ENCODE results near the gene RASA3.

The RASA3 gene

DNA sequence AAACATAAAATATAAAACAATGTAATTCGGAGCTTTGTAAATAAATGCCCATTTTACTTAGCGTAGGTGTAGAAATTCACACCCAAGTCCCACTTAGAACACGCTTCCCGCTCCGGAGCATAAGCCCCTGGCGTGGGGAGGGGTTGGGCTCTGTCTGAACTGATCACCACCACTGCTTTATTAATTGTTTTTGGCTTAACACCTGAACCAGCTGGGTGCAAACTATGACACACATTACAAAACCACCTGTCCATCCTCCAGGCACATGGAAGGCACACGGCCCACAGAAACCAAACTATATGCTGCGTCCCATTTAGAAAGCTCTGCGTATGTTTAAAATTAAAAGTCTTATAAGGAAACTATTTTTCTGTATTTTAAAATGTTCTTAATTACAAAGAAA, 25.9 kb downstream of the RASA3 start:
- H3K9me3 ChIP-seq (ENCODE audit: insufficient read depth, low read depth, low read length): no peaks in the 10 kb centered on the region
- H2AFZ ChIP-seq (ENCODE audit: low read length): no peak overlapping the region
- H3K79me2 ChIP-seq (ENCODE audit: insufficient read depth, low read length): peaks cover 85% of the 10 kb centered on the region
- H3K27me3 ChIP-seq (ENCODE audit: insufficient read depth, low read length, poor library complexity, severe bottlenecking): no peaks in the 10 kb centered on the region
- H3F3A ChIP-seq (ENCODE audit: low read depth): no peaks in the 10 kb centered on the region
- H3K4me1 ChIP-seq (ENCODE audit: insufficient read depth, low read length, poor library complexity, severe bottlenecking): peaks cover 13% of the 10 kb centered on the region
- peaks cover 3% of the 10 kb centered on the region; the same call in 1 of the 2 replicates for H3K36me3 ChIP-seq (ENCODE audit: insufficient read depth, low read length)
- H3K4me3 ChIP-seq (ENCODE audit: low read length, poor library complexity, severe bottlenecking): no peak overlapping the region
- peaks cover 28% of the 10 kb centered on the region for H4K20me1 ChIP-seq (ENCODE audit: insufficient read depth, low read length, poor library complexity, severe bottlenecking)
- TF ChIP-seq EZH2phosphoT487 (IDR thresholded peaks at IDR 0.05; ENCODE audit: borderline replicate concordance): no peak
- TF ChIP-seq, protein P1, sequence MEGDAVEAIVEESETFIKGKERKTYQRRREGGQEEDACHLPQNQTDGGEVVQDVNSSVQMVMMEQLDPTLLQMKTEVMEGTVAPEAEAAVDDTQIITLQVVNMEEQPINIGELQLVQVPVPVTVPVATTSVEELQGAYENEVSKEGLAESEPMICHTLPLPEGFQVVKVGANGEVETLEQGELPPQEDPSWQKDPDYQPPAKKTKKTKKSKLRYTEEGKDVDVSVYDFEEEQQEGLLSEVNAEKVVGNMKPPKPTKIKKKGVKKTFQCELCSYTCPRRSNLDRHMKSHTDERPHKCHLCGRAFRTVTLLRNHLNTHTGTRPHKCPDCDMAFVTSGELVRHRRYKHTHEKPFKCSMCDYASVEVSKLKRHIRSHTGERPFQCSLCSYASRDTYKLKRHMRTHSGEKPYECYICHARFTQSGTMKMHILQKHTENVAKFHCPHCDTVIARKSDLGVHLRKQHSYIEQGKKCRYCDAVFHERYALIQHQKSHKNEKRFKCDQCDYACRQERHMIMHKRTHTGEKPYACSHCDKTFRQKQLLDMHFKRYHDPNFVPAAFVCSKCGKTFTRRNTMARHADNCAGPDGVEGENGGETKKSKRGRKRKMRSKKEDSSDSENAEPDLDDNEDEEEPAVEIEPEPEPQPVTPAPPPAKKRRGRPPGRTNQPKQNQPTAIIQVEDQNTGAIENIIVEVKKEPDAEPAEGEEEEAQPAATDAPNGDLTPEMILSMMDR (conservative IDR thresholded peaks at IDR 0.05; ENCODE audit: low read length): no peak
- H3K9ac ChIP-seq (ENCODE audit: low read depth, low read length, poor library complexity, severe bottlenecking): no peak overlapping the region
- no peaks in the 10 kb centered on the region for H3K9me2 ChIP-seq (replicated peaks; ENCODE audit: low read depth, low read length)
- no peak overlapping the region for H3K4me2 ChIP-seq (ENCODE audit: low read depth, low read length, poor library complexity, severe bottlenecking)

DNA sequence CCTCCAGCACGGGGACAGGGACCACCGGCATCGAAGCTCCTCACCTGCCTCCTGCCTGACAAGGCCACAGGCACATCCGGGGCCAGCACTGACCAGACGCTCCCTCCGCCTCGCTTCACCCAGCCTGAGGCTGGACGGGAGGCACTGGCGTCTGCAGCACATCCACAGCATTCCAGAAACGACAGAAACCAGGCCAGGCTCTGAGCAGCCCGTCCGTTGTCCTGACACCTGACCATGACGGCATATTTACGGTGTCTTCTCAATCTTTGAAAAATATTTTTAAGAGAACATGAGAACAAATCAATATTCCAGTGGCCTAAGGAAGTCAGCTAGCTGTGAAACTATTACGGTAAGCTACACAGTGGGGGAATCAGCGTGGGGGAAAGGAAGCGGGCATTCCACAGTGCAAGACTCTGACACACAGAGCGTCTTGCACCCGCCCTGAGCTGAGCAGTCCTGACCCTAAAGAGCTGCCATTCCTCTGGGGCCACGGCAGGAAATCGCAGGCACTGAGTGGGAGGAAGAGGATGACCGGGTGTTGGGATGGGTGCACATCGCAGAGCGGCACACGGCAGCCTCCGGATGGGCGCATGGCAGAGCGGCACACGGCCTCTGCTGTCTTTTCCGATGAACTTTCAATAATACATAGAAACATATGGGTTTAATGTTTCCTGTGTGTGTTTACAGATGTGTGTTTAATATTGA, 26.8 kb downstream of the RASA3 start:
- Histone ChIP-seq H3K4me1 (ENCODE audit: insufficient read depth, low read length, poor library complexity, severe bottlenecking) (peaks cover 9% of the 10 kb centered on the region), H3K27me3 (ENCODE audit: insufficient read depth, low read length, poor library complexity, severe bottlenecking) (no peaks in the 10 kb centered on the region), H4K20me1 (ENCODE audit: insufficient read depth, low read length, poor library complexity, severe bottlenecking) (peaks cover 28% of the 10 kb centered on the region), H3K79me2 (ENCODE audit: insufficient read depth, low read length) (peaks cover 92% of the 10 kb centered on the region), H3F3A (ENCODE audit: low read depth) (0 out of 2 replicates have a peak, but pooled peaks cover under 1% of the 10 kb centered on the region), H2AFZ (ENCODE audit: low read length) (no peak overlapping the region), H3K9me2 (replicated peaks; ENCODE audit: low read depth, low read length) (no peaks in the 10 kb centered on the region), H3K36me3 (ENCODE audit: insufficient read depth, low read length) (peaks cover 3% of the 10 kb centered on the region; the same call in 1 of the 2 replicates), H3K4me3 (ENCODE audit: low read length, poor library complexity, severe bottlenecking) (no peak overlapping the region), H3K4me2 (ENCODE audit: low read depth, low read length, poor library complexity, severe bottlenecking) (no peak overlapping the region), H3K9me3 (ENCODE audit: insufficient read depth, low read depth, low read length) (no peaks in the 10 kb centered on the region), H3K9ac (ENCODE audit: low read depth, low read length, poor library complexity, severe bottlenecking) (no peak overlapping the region)
- TF ChIP-seq EZH2phosphoT487 (IDR thresholded peaks at IDR 0.05; ENCODE audit: borderline replicate concordance): no peak
- TF ChIP-seq, protein P1 (conservative IDR thresholded peaks at IDR 0.05; ENCODE audit: low read length): no peak

DNA sequence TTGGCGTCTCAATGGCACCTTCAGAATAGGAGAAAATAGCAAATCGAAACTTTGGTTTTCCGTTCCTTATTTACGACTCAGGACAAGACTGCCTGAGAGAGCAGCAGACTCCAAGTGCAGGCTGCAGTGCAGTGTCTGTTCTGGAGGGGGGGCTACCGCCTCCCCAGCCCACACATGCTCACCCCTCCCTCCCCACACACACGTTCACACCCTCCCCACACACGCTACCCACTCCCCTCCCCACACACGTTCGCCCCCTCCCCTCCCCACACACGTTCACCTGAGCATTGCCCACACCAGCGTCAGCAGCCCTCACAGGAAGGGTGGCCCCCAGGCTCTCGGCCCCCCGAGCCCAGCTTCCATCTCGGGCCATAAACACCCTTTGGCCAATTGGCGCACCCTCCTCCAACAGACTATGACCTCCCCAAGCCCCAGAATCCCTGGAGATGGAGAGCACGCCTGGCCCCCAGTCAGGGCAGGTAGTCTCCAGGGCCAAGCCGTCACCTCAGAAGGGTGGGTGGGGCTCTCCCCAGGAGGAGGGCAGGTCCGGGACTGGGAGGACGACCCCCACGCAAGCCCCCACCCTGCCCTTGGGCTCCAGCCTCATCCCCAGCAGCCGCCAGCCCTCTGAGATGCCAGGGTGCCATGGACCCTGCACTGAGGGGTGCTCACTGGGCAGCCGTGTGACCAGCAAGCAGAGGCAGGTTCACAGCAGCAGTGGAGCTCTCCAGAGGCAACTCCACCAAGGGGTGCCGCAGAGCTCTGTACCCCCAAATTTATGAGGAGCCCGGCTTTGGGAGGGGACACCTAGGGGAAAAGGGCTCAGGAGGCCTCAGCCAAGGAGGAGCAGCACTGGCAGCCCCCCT, 27.5 kb downstream of the RASA3 start:
- Histone ChIP-seq H4K20me1 (ENCODE audit: insufficient read depth, low read length, poor library complexity, severe bottlenecking) (peaks cover 29% of the 10 kb centered on the region), H3K4me1 (ENCODE audit: insufficient read depth, low read length, poor library complexity, severe bottlenecking) (peaks cover under 1% of the 10 kb centered on the region), H3K79me2 (ENCODE audit: insufficient read depth, low read length) (peaks cover 87% of the 10 kb centered on the region), H2AFZ (ENCODE audit: low read length) (no peak overlapping the region), H3K4me2 (ENCODE audit: low read depth, low read length, poor library complexity, severe bottlenecking) (no peak overlapping the region), H3K4me3 (ENCODE audit: low read length, poor library complexity, severe bottlenecking) (no peak overlapping the region), H3K9me3 (ENCODE audit: insufficient read depth, low read depth, low read length) (no peaks in the 10 kb centered on the region), H3K36me3 (ENCODE audit: insufficient read depth, low read length) (peaks cover 3% of the 10 kb centered on the region; the same call in 1 of the 2 replicates), H3K9me2 (replicated peaks; ENCODE audit: low read depth, low read length) (no peaks in the 10 kb centered on the region), H3F3A (ENCODE audit: low read depth) (peaks cover 4% of the 10 kb centered on the region; the same call in 1 of the 2 replicates), H3K9ac (ENCODE audit: low read depth, low read length, poor library complexity, severe bottlenecking) (no peak overlapping the region), H3K27me3 (ENCODE audit: insufficient read depth, low read length, poor library complexity, severe bottlenecking) (no peaks in the 10 kb centered on the region)
- TF ChIP-seq EZH2phosphoT487 (IDR thresholded peaks at IDR 0.05; ENCODE audit: borderline replicate concordance): no peak
- TF ChIP-seq, protein P1 (conservative IDR thresholded peaks at IDR 0.05; ENCODE audit: low read length): no peak
